GM12892 (cell line): ENCODE measurements around the gene SMARCA2.
A peak's percentile ranks its signal among the peaks of the same experiment; 100 is the strongest.

Source experiments
- POLR2A ChIP-seq: IDR thresholded peaks from 2 replicates; pipeline ENCODE4 v1.6.1; 2011; ENCODE audit warnings: low read depth, low read length, control low read depth
- POLR2AphosphoS5 ChIP-seq: IDR thresholded peaks from 2 replicates; pipeline ENCODE4 v1.6.1; 2011; ENCODE audit warnings: low read depth, low read length, control low read depth
- TAF1 ChIP-seq: IDR thresholded peaks from 2 replicates; pipeline ENCODE4 v1.6.1; 2011; ENCODE audit warnings: low read depth, mild to moderate bottlenecking, control low read depth, low read length, borderline replicate concordance

GRCh38 chr9:2014696-2015580 lies at the start of gene SMARCA2:
- TF ChIP-seq POLR2AphosphoS5, result peak; percentile 93
- peak; percentile 97 for TF ChIP-seq POLR2A
- peak; percentile 85 for TF ChIP-seq TAF1
